ENCODE measurements around the gene TCN2. TPM values are rescaled to one million over a fixed set of nuclear protein-coding genes. Genes with fewer than 3 reads are reported as not detected.

TCN2 gene
- total RNA-seq, 1 donor from 2014 or later, result 43.4 TPM

- no peak for TF ChIP-seq CTCF (IDR thresholded peaks at IDR 0.05)
- peak overlapping the region; percentile 83 for H3K27ac ChIP-seq
- peak overlapping the region; percentile 75 for H3K4me3 ChIP-seq
- no peak for DNase-seq
- no peaks in the 10 kb centered on the region for H3K9me3 ChIP-seq
- H3K4me1 ChIP-seq, result peaks cover 37% of the 10 kb centered on the region
- intact Hi-C loops (cut with DNase I), result no loop called here
- peaks cover 7% of the 10 kb centered on the region for H3K36me3 ChIP-seq
- no peak for ATAC-seq
- H3K27me3 ChIP-seq, result no peaks in the 10 kb centered on the region
Measured at GRCh38 chr22:30607300-30607930, 441 bp downstream of the TCN2 start.

GRCh38 chr22:30607939-30608338 is 965 bp downstream of the TCN2 start:
- intact Hi-C loops (cut with DNase I), result no loop called here
- H3K9me3 ChIP-seq, result no peaks in the 10 kb centered on the region

GRCh38 chr22:30609260-30610185 is 2.5 kb downstream of the TCN2 start:
- Histone ChIP-seq H3K36me3 (peaks cover 7% of the 10 kb centered on the region), H3K27me3 (no peaks in the 10 kb centered on the region), H3K9me3 (no peaks in the 10 kb centered on the region), H3K4me3 (no peak overlapping the region), H3K4me1 (peaks cover 37% of the 10 kb centered on the region), H3K27ac (peak overlapping the region; percentile 51)
- intact Hi-C loops (cut with DNase I), result no loop called here
- no peak for TF ChIP-seq CTCF (IDR thresholded peaks at IDR 0.05)
- DNase-seq, result no peak
- ATAC-seq, result peak; percentile 58

More at GRCh38 chr22:30607939-30608338, 965 bp downstream of the TCN2 start:
- no peaks in the 10 kb centered on the region for H3K27me3 ChIP-seq
- peak overlapping the region; percentile 75 for H3K4me3 ChIP-seq
- H3K27ac ChIP-seq, result no peak overlapping the region
- TF ChIP-seq CTCF (IDR thresholded peaks at IDR 0.05), result no peak
- H3K4me1 ChIP-seq, result peaks cover 37% of the 10 kb centered on the region
- DNase-seq (no peak), ATAC-seq (no peak)
- H3K36me3 ChIP-seq, result peaks cover 7% of the 10 kb centered on the region

GRCh38 chr22:30610299-30610698 is 3.3 kb downstream of the TCN2 start:
- intact Hi-C loops (cut with DNase I), result no loop called here
- H3K9me3 ChIP-seq, result no peaks in the 10 kb centered on the region
- peaks cover 7% of the 10 kb centered on the region for H3K36me3 ChIP-seq
- no peaks in the 10 kb centered on the region for H3K27me3 ChIP-seq
- peaks cover 37% of the 10 kb centered on the region for H3K4me1 ChIP-seq
- H3K4me3 ChIP-seq, result no peak overlapping the region
- no peak for TF ChIP-seq CTCF (IDR thresholded peaks at IDR 0.05)
- peak; percentile 52 for ATAC-seq
- H3K27ac ChIP-seq, result no peak overlapping the region
- DNase-seq, result peak; percentile 78

GRCh38 chr22:30611197-30611596 is 4.2 kb downstream of the TCN2 start:
- DNase-seq (no peak), ATAC-seq (no peak)
- Histone ChIP-seq H3K4me1 (peaks cover 30% of the 10 kb centered on the region), H3K9me3 (no peaks in the 10 kb centered on the region), H3K27ac (no peak overlapping the region), H3K4me3 (no peak overlapping the region), H3K36me3 (peaks cover 7% of the 10 kb centered on the region), H3K27me3 (no peaks in the 10 kb centered on the region)
- no peak for TF ChIP-seq CTCF (IDR thresholded peaks at IDR 0.05)
- intact Hi-C loops (cut with DNase I), result no loop called here

Data from upper lobe of right lung (tissue), 1 donor.